Stomach smooth muscle (tissue), 2 donors: ENCODE data around the gene CLIC4.
"Not testable (repeated sequence)": the region's sequence is repeated elsewhere in the genome, so short reads cannot be mapped to it uniquely, and the experiment has no call there.

ENCODE experiments used
- H3K27ac ChIP-seq: one replicate; pipeline ENCODE4 v1.7.0; 2013; ENCODE audit warnings: mild to moderate bottlenecking, low read length, inconsistent platforms
- H3K27me3 ChIP-seq, 2 donors: one replicate each; pipeline ENCODE4 v1.7.0; 2013; ENCODE audit warnings: low read length in 2 of 2; ENCODE audit not compliant: insufficient read depth in 2 of 2, control insufficient read depth in 1 of 2
- H3K36me3 ChIP-seq, 2 donors: one replicate each; pipeline ENCODE4 v1.7.0; 2013; ENCODE audit warnings: low read length in 2 of 2; ENCODE audit not compliant: control insufficient read depth in 2 of 2, insufficient read depth in 2 of 2
- H3K4me1 ChIP-seq: one replicate; pipeline ENCODE4 v1.7.0; 2013; ENCODE audit warnings: low read length; ENCODE audit not compliant: control insufficient read depth, insufficient read depth
- H3K4me3 ChIP-seq, 2 donors: one replicate each; pipeline ENCODE4 v1.7.0; 2013; ENCODE audit warnings: low read length in 2 of 2
- H3K9ac ChIP-seq, 2 donors: one replicate each; pipeline ENCODE4 v1.7.0; 2013; ENCODE audit warnings: low read length in 2 of 2, mild to moderate bottlenecking in 1 of 2
- H3K9me3 ChIP-seq, 2 donors: one replicate each; pipeline ENCODE4 v1.7.0; 2013; ENCODE audit warnings: low read length in 2 of 2; ENCODE audit not compliant: control insufficient read depth in 2 of 2
- donor health status: healthy.
- donor health status: Pancreatic carcinoma.

The CLIC4 gene

GRCh38 chr1:24721533-24721932 lies 23.7 kb upstream of the CLIC4 start:
- no peak overlapping the region for H3K9ac ChIP-seq
- H3K27me3 ChIP-seq = no peaks in the 10 kb centered on the region
- no peak overlapping the region for H3K4me3 ChIP-seq
- peaks cover 12% of the 10 kb centered on the region for H3K4me1 ChIP-seq
- H3K9me3 ChIP-seq = no peaks in the 10 kb centered on the region
- no peak overlapping the region for H3K27ac ChIP-seq
- no peaks in the 10 kb centered on the region for H3K36me3 ChIP-seq

- H3K4me1 ChIP-seq = peaks cover 12% of the 10 kb centered on the region
- not testable (repeated sequence) for H3K27ac ChIP-seq
Measured at GRCh38 chr1:24722073-24723035, 22.9 kb upstream of the CLIC4 start.

GRCh38 chr1:24724345-24725208 lies 20.7 kb upstream of the CLIC4 start:
- Histone ChIP-seq H3K4me1 (peaks cover 9% of the 10 kb centered on the region), H3K27ac (no peak overlapping the region), H3K27me3 (no peaks in the 10 kb centered on the region), H3K9me3 (no peaks in the 10 kb centered on the region), H3K36me3 (no peaks in the 10 kb centered on the region), H3K4me3 (no peak overlapping the region), H3K9ac (no peak overlapping the region)

More at GRCh38 chr1:24722073-24723035, 22.9 kb upstream of the CLIC4 start:
- H3K27me3 ChIP-seq, H3K4me3 ChIP-seq, H3K9me3 ChIP-seq, H3K9ac ChIP-seq, H3K36me3 ChIP-seq: not testable (repeated sequence)

GRCh38 chr1:24725209-24725651 lies 20.0 kb upstream of the CLIC4 start:
- Histone ChIP-seq H3K27me3 (no peaks in the 10 kb centered on the region), H3K4me3 (no peak overlapping the region), H3K27ac (no peak overlapping the region), H3K4me1 (peaks cover 6% of the 10 kb centered on the region), H3K9me3 (no peaks in the 10 kb centered on the region), H3K36me3 (no peaks in the 10 kb centered on the region), H3K9ac (no peak overlapping the region)

- Histone ChIP-seq H3K4me1 (peaks cover 6% of the 10 kb centered on the region), H3K9me3 (no peaks in the 10 kb centered on the region), H3K4me3 (no peak overlapping the region), H3K9ac (no peak overlapping the region), H3K27me3 (no peaks in the 10 kb centered on the region), H3K36me3 (no peaks in the 10 kb centered on the region), H3K27ac (no peak overlapping the region)
Measured at GRCh38 chr1:24726741-24727140, 18.5 kb upstream of the CLIC4 start.

- Histone ChIP-seq H3K36me3 (no peaks in the 10 kb centered on the region), H3K27ac (no peak overlapping the region), H3K27me3 (no peaks in the 10 kb centered on the region), H3K9me3 (no peaks in the 10 kb centered on the region), H3K4me3 (peak overlapping the region in 1 of 2 donors; percentile 8), H3K9ac (no peak overlapping the region), H3K4me1 (peaks cover 6% of the 10 kb centered on the region)
Measured at GRCh38 chr1:24727501-24728216, 17.6 kb upstream of the CLIC4 start.

GRCh38 chr1:24728982-24729381 lies 16.3 kb upstream of the CLIC4 start:
- Histone ChIP-seq H3K4me1 (peaks cover 6% of the 10 kb centered on the region), H3K9me3 (no peaks in the 10 kb centered on the region), H3K27ac (no peak overlapping the region), H3K4me3 (no peak overlapping the region), H3K27me3 (no peaks in the 10 kb centered on the region), H3K36me3 (no peaks in the 10 kb centered on the region), H3K9ac (no peak overlapping the region)

- Histone ChIP-seq H3K36me3 (no peaks in the 10 kb centered on the region), H3K9ac (no peak overlapping the region), H3K4me3 (no peak overlapping the region), H3K4me1 (peaks cover 15% of the 10 kb centered on the region), H3K27me3 (no peaks in the 10 kb centered on the region), H3K27ac (no peak overlapping the region), H3K9me3 (no peaks in the 10 kb centered on the region)
Measured at GRCh38 chr1:24732186-24732885, 12.9 kb upstream of the CLIC4 start.

- not testable (repeated sequence) for H3K27ac ChIP-seq, H3K9ac ChIP-seq, H3K27me3 ChIP-seq, H3K9me3 ChIP-seq, H3K4me3 ChIP-seq, H3K36me3 ChIP-seq
- peaks cover 15% of the 10 kb centered on the region for H3K4me1 ChIP-seq
Measured at GRCh38 chr1:24733342-24733741, 11.9 kb upstream of the CLIC4 start.

- Histone ChIP-seq H3K27me3 (no peaks in the 10 kb centered on the region), H3K4me3 (no peak overlapping the region), H3K27ac (no peak overlapping the region), H3K9ac (no peak overlapping the region), H3K9me3 (no peaks in the 10 kb centered on the region), H3K36me3 (no peaks in the 10 kb centered on the region), H3K4me1 (peaks cover 15% of the 10 kb centered on the region)
Measured at GRCh38 chr1:24735156-24735508, 10.1 kb upstream of the CLIC4 start.
